Measurements from ENCODE around the gene CHPF. TPM values are rescaled to one million over a fixed set of nuclear protein-coding genes. Genes with fewer than 3 reads are reported as not detected.

Gene CHPF
- total RNA-seq, 1 experiment from 2014 or later: 17.5 TPM

GRCh38 chr2:219499058-219499307 is 44.6 kb downstream of the CHPF start:
- BruUV-seq (replicated peaks): TSS peak; percentile 97
- ChIA-PET POLR2A (interaction anchor here (0.6 to 0.9 kb wide), 2 partner anchors 8 to 111 kb away, joined by 3 to 5 read pairs; partner anchors contain the start of gene DNPEP), CTCF (interaction anchor here (0.6 to 3.0 kb wide), 5 partner anchors 11 to 79 kb away, joined by 5 to 27 read pairs (median 10); no protein-coding TSS in a partner anchor)
- Histone ChIP-seq H3K4me3 (ENCODE audit: low read depth in 2 of 2, low read length in 2 of 2) (peak overlapping the region; percentile 71 to 95), H3K9me3 (ENCODE audit: control insufficient read depth, insufficient read depth, low read depth, low read length) (no peaks in the 10 kb centered on the region), H3K4me1 (ENCODE audit: control insufficient read depth, insufficient read depth, low read length) (peaks cover 15% of the 10 kb centered on the region), H3K27ac (ENCODE audit: low read length) (peak overlapping the region; percentile 96), H3K36me3 (ENCODE audit: control insufficient read depth, insufficient read depth, low read length) (peaks cover 3% of the 10 kb centered on the region; the same call in 1 of the 2 replicates), H3K27me3 (ENCODE audit: control insufficient read depth, insufficient read depth, low read length) (no peaks in the 10 kb centered on the region)
- no peak for TF ChIP-seq TCF7L2 (IDR thresholded peaks at IDR 0.05; ENCODE audit: low read depth, low read length)
- 0 out of 2 replicates have a peak, but pooled peaks have one; percentile 1 for TF ChIP-seq SIN3A (IDR thresholded peaks at IDR 0.05; ENCODE audit: borderline replicate concordance, insufficient read depth, low read depth, low read length)
- TF ChIP-seq CTCF (IDR thresholded peaks at IDR 0.05): no peak
- no peak for TF ChIP-seq POLR2AphosphoS5 (IDR thresholded peaks at IDR 0.05; ENCODE audit: low read depth, low read length)
- intact Hi-C loops (cut with micrococcal nuclease; ENCODE audit: unreplicated experiment) (no loop called here), in situ Hi-C loops (cut with HindIII; ENCODE audit: low pct_unique_long_range_greater_than_20kb, low sequenced_read_pairs) (no loop called here)
- no peak for ATAC-seq
- no peak for DNase-seq (ENCODE audit: low read depth, low spot score)

- POLR2A ChIA-PET: interaction anchor here (0.6 to 0.9 kb wide), 2 partner anchors 8 to 111 kb away, joined by 3 to 5 read pairs; partner anchors contain the start of gene DNPEP
- DNase-seq (ENCODE audit: low read depth, low spot score) (peak; percentile 98), ATAC-seq (peak; percentile 94)
- H3K4me3 ChIP-seq (ENCODE audit: low read depth in 2 of 2, low read length in 2 of 2): peak within 1 kb of the TSS; percentile 71 to 95
- CTCF ChIA-PET: interaction anchor here (0.6 to 3.0 kb wide), 5 partner anchors 11 to 79 kb away, joined by 5 to 27 read pairs (median 10); no protein-coding TSS in a partner anchor
- BruUV-seq (replicated peaks): TSS peak; percentile 76
- H3K9me3 ChIP-seq (ENCODE audit: control insufficient read depth, insufficient read depth, low read depth, low read length): no peaks in the 10 kb centered on the region
- peaks cover 15% of the 10 kb centered on the region for H3K4me1 ChIP-seq (ENCODE audit: control insufficient read depth, insufficient read depth, low read length)
- peaks cover 3% of the 10 kb centered on the region; the same call in 1 of the 2 replicates for H3K36me3 ChIP-seq (ENCODE audit: control insufficient read depth, insufficient read depth, low read length)
- in situ Hi-C loops (cut with HindIII; ENCODE audit: low pct_unique_long_range_greater_than_20kb, low sequenced_read_pairs): no loop called here
- intact Hi-C loops (cut with micrococcal nuclease; ENCODE audit: unreplicated experiment): no loop called here
- TF ChIP-seq CTCF (IDR thresholded peaks at IDR 0.05) (no peak), SIN3A (IDR thresholded peaks at IDR 0.05; ENCODE audit: borderline replicate concordance, insufficient read depth, low read depth, low read length) (peak; percentile 78), POLR2AphosphoS5 (IDR thresholded peaks at IDR 0.05; ENCODE audit: low read depth, low read length) (peak; percentile 90)
- H3K27me3 ChIP-seq (ENCODE audit: control insufficient read depth, insufficient read depth, low read length): no peaks in the 10 kb centered on the region
- peak within 1 kb of the TSS; percentile 96 for H3K27ac ChIP-seq (ENCODE audit: low read length)
These were observed 45.1 kb downstream of the CHPF start, which contains the start of gene GMPPA for GRCh38 chr2:219498280-219499057. GMPPA (plus strand) TSS chr2:219498891; CDS start chr2:219499976, 1,085 bp downstream.

GRCh38 chr2:219497495-219498279 is 45.9 kb downstream of the CHPF start:
- in situ Hi-C loops (cut with HindIII; ENCODE audit: low pct_unique_long_range_greater_than_20kb, low sequenced_read_pairs) (no loop called here), intact Hi-C loops (cut with micrococcal nuclease; ENCODE audit: unreplicated experiment) (no loop called here)
- H3K9me3 ChIP-seq (ENCODE audit: control insufficient read depth, insufficient read depth, low read depth, low read length): no peaks in the 10 kb centered on the region
- peak overlapping the region; percentile 71 to 95 for H3K4me3 ChIP-seq (ENCODE audit: low read depth in 2 of 2, low read length in 2 of 2)
- H3K27me3 ChIP-seq (ENCODE audit: control insufficient read depth, insufficient read depth, low read length): no peaks in the 10 kb centered on the region
- ATAC-seq (peak; percentile 84), DNase-seq (ENCODE audit: low read depth, low spot score) (no peak)
- ChIA-PET POLR2A (interaction anchor here (0.9 kb wide), 1 partner anchor 9 kb away, joined by 3 read pairs; no protein-coding TSS in a partner anchor), CTCF (interaction anchor here (1.5 to 3.0 kb wide), 4 partner anchors 12 to 32 kb away, joined by 7 to 27 read pairs (median 12); no protein-coding TSS in a partner anchor)
- H3K27ac ChIP-seq (ENCODE audit: low read length): peak overlapping the region; percentile 96
- H3K36me3 ChIP-seq (ENCODE audit: control insufficient read depth, insufficient read depth, low read length): peaks cover 3% of the 10 kb centered on the region; the same call in 1 of the 2 replicates
- BruUV-seq (replicated peaks): no TSS peak
- peaks cover 15% of the 10 kb centered on the region for H3K4me1 ChIP-seq (ENCODE audit: control insufficient read depth, insufficient read depth, low read length)
- no peak for TF ChIP-seq TCF7L2 (IDR thresholded peaks at IDR 0.05; ENCODE audit: low read depth, low read length)
- peak; percentile 62 for TF ChIP-seq POLR2AphosphoS5 (IDR thresholded peaks at IDR 0.05; ENCODE audit: low read depth, low read length)
- 0 out of 4 replicates have a peak, but pooled peaks of 1 of the 2 experiments have one; percentile 6 for TF ChIP-seq REST (IDR thresholded peaks at IDR 0.05; ENCODE audit: insufficient read depth in 1 of 2, low read depth in 2 of 2, low read length in 1 of 2)
- TF ChIP-seq CTCF (IDR thresholded peaks at IDR 0.05): no peak
- no peak for TF ChIP-seq SIN3A (IDR thresholded peaks at IDR 0.05; ENCODE audit: borderline replicate concordance, insufficient read depth, low read depth, low read length)

Measured in Panc1 (cell line).